ENCODE results near the gene AGO3.

DNA sequence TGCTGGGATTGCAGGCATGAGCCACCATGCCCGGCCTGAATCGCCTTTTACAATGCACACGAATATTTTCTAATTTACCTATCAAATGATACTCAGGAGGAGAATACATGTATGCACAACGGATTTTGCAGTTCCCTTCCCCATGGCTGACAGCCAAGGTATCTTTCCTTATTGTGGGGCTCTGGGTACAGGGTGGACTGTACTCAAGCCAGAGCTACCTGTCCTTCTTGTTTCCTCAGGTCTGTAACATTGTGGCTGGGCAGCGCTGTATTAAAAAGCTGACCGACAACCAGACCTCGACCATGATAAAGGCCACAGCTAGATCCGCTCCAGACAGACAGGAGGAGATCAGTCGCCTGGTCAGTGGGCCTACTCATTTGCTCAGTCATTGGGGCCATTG lies 29.7 kb upstream of the AGO3 start:
- TF ChIP-seq, protein P1, sequence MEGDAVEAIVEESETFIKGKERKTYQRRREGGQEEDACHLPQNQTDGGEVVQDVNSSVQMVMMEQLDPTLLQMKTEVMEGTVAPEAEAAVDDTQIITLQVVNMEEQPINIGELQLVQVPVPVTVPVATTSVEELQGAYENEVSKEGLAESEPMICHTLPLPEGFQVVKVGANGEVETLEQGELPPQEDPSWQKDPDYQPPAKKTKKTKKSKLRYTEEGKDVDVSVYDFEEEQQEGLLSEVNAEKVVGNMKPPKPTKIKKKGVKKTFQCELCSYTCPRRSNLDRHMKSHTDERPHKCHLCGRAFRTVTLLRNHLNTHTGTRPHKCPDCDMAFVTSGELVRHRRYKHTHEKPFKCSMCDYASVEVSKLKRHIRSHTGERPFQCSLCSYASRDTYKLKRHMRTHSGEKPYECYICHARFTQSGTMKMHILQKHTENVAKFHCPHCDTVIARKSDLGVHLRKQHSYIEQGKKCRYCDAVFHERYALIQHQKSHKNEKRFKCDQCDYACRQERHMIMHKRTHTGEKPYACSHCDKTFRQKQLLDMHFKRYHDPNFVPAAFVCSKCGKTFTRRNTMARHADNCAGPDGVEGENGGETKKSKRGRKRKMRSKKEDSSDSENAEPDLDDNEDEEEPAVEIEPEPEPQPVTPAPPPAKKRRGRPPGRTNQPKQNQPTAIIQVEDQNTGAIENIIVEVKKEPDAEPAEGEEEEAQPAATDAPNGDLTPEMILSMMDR (IDR thresholded peaks at IDR 0.05) = no peak
- no peak for TF ChIP-seq POLR2A (IDR thresholded peaks at IDR 0.05)
